Coronary artery (tissue), 2 donors: ENCODE results near the gene CCNB1IP1.
"Not testable (repeated sequence)": the region's sequence is repeated elsewhere in the genome, so short reads cannot be mapped to it uniquely, and the experiment has no call there.

Source experiments
- DNase-seq: peaks from one replicate; pipeline ENCODE4 v3.0.0-alpha.2; 2017; ENCODE audit warnings: low spot score
- H3K27ac ChIP-seq, 2 donors: fragments of 200-600 bp; sonication (generic); one replicate each; pipeline ENCODE4 v1.5.1; 2016 to 2019
- H3K4me3 ChIP-seq: fragments of 200-600 bp; sonication (generic); 2 replicates; pipeline ENCODE4 v1.5.1; 2016; ENCODE audit warnings: mild to moderate bottlenecking, moderate library complexity
- CTCF ChIP-seq: fragments of 200-600 bp; sonication (generic); IDR thresholded peaks from one replicate; pipeline ENCODE4 v1.5.1; 2019; ENCODE audit warnings: antibody characterized with exemption

Gene CCNB1IP1

GRCh38 chr14:20346713-20347112 lies 13.6 kb upstream of the CCNB1IP1 start:
- Histone ChIP-seq H3K27ac (no peak overlapping the region), H3K4me3 (no peak overlapping the region)
- no peak for DNase-seq
- TF ChIP-seq CTCF = no peak

- DNase-seq = no peak
- no peak overlapping the region for H3K27ac ChIP-seq
- no peak for TF ChIP-seq CTCF
Observed at GRCh38 chr14:20345366-20345765, 12.3 kb upstream of the CCNB1IP1 start.

GRCh38 chr14:20343862-20344220 lies 10.8 kb upstream of the CCNB1IP1 start:
- no peak for DNase-seq
- TF ChIP-seq CTCF = no peak
- Histone ChIP-seq H3K27ac (peak overlapping the region; percentile 92), H3K4me3 (peak overlapping the region; percentile 76)

More at GRCh38 chr14:20345366-20345765, 12.3 kb upstream of the CCNB1IP1 start:
- H3K4me3 ChIP-seq = no peak overlapping the region

- peak within 1 kb of the TSS; percentile 92 for H3K27ac ChIP-seq
Observed at GRCh38 chr14:20343092-20343861, 10.2 kb upstream of the CCNB1IP1 start, which contains the start of gene PARP2. TSS of gene PARP2 (plus strand) at chr14:20343635. CDS start at chr14:20343642, 7 bp downstream.

GRCh38 chr14:20341646-20342045 lies 8.6 kb upstream of the CCNB1IP1 start:
- DNase-seq = no peak
- Histone ChIP-seq H3K27ac (no peak overlapping the region), H3K4me3 (peak overlapping the region; percentile 76)
- TF ChIP-seq CTCF = no peak

More at GRCh38 chr14:20343092-20343861, 10.2 kb upstream of the CCNB1IP1 start, which contains the start of gene PARP2:
- TF ChIP-seq CTCF = no peak
- peak; percentile 99 for DNase-seq
- H3K4me3 ChIP-seq = peak within 1 kb of the TSS; percentile 76

- H3K4me3 ChIP-seq, DNase-seq, H3K27ac ChIP-seq: not testable (repeated sequence)
Observed at GRCh38 chr14:20341032-20341431, 8.0 kb upstream of the CCNB1IP1 start.

- TF ChIP-seq CTCF = no peak
- Histone ChIP-seq H3K4me3 (no peak overlapping the region), H3K27ac (peak overlapping the region; percentile 81 to 85)
- no peak for DNase-seq
Observed at GRCh38 chr14:20334017-20334416, 938 bp upstream of the CCNB1IP1 start.
